GM23338 (cell line): ENCODE measurements around the gene TTC8. TPM values are rescaled to one million over a fixed set of nuclear protein-coding genes. Genes with fewer than 3 reads are reported as not detected.

ENCODE experiments used
- ATAC-seq: fragments of 200-7000 bp; cut with Tn5 transposase; 3 replicates; pipeline ENCODE4 v1.9.1; 2020
- DNase-seq: peaks from one replicate; pipeline ENCODE4 v3.0.0-alpha.2; 2015; ENCODE audit warnings: low spot score
- H2AFZ ChIP-seq: fragments of 200-600 bp; sonication (generic); 2 replicates; pipeline ENCODE4 v1.8.0; 2016; ENCODE audit warnings: antibody characterized with exemption, mild to moderate bottlenecking, moderate library complexity
- H3F3A ChIP-seq: fragments of 200-600 bp; sonication (generic); replicated peaks from 2 replicates; pipeline ENCODE4 v1.8.0; 2017; ENCODE audit warnings: antibody characterized with exemption, mixed run types, low read depth
- H3K27ac ChIP-seq: fragments of 200-600 bp; sonication (generic); 2 replicates; pipeline ENCODE4 v1.6.1; 2016; ENCODE audit warnings: low read depth
- H3K27me3 ChIP-seq: fragments of 200-600 bp; sonication (generic); 2 replicates; pipeline ENCODE4 v1.8.0; 2016; ENCODE audit warnings: mild to moderate bottlenecking, mixed run types, moderate library complexity; ENCODE audit not compliant: insufficient read depth
- H3K36me3 ChIP-seq: fragments of 200-600 bp; sonication (generic); 2 replicates; pipeline ENCODE4 v1.8.0; 2016; ENCODE audit warnings: mild to moderate bottlenecking; ENCODE audit not compliant: insufficient read depth
- H3K4me1 ChIP-seq: fragments of 200-600 bp; sonication (generic); 2 replicates; pipeline ENCODE4 v1.8.0; 2016; ENCODE audit warnings: mild to moderate bottlenecking, moderate library complexity; ENCODE audit not compliant: insufficient read depth
- H3K4me2 ChIP-seq: fragments of 200-600 bp; sonication (generic); 2 replicates; pipeline ENCODE4 v1.7.1; 2017; ENCODE audit warnings: mixed run types
- H3K4me3 ChIP-seq: fragments of 200-600 bp; sonication (generic); 2 replicates; pipeline ENCODE4 v1.6.1; 2016; ENCODE audit warnings: mixed run types
- H3K79me2 ChIP-seq: fragments of 200-600 bp; sonication (generic); replicated peaks from 2 replicates; pipeline ENCODE4 v1.8.0; 2017; ENCODE audit warnings: mild to moderate bottlenecking; ENCODE audit not compliant: insufficient read depth
- H3K9me2 ChIP-seq: fragments of 200-600 bp; sonication (generic); 2 replicates; pipeline ENCODE4 v1.8.0; 2017; ENCODE audit not compliant: insufficient read depth
- H4K20me1 ChIP-seq: fragments of 200-600 bp; sonication (generic); replicated peaks from 2 replicates; pipeline ENCODE4 v1.8.0; 2017; ENCODE audit warnings: mild to moderate bottlenecking; ENCODE audit not compliant: insufficient read depth
- H3K27ac Mint-ChIP-seq: 2 replicates; pipeline ENCODE4 v1.8.0; 2020; ENCODE audit warnings: inconsistent platforms, mild to moderate bottlenecking, moderate library complexity, mixed read lengths
- H3K27me3 Mint-ChIP-seq: 3 replicates; pipeline ENCODE4 v1.8.0; 2022; ENCODE audit warnings: low read depth, mild to moderate bottlenecking, moderate library complexity, mixed read lengths, inconsistent platforms; ENCODE audit not compliant: insufficient read depth, poor library complexity
- H3K36me3 Mint-ChIP-seq: 3 replicates; pipeline ENCODE4 v1.8.0; 2021; ENCODE audit warnings: low read depth, mild to moderate bottlenecking, inconsistent platforms, moderate library complexity, mixed read lengths
- H3K4me1 Mint-ChIP-seq: 3 replicates; pipeline ENCODE4 v1.8.0; 2020; ENCODE audit warnings: mild to moderate bottlenecking, inconsistent platforms, mixed read lengths
- H3K4me3 Mint-ChIP-seq: 3 replicates; pipeline ENCODE4 v1.8.0; 2021; ENCODE audit warnings: moderate library complexity, mild to moderate bottlenecking, inconsistent platforms, mixed read lengths
- H3K9me3 Mint-ChIP-seq: 3 replicates; pipeline ENCODE4 v1.8.0; 2020; ENCODE audit warnings: moderate library complexity, mild to moderate bottlenecking, inconsistent platforms, mixed read lengths
- CREB1 ChIP-seq: fragments of 250-450 bp; sonication (Bioruptor Pico); IDR thresholded peaks from 2 replicates; pipeline ENCODE4 v1.5.0; 2020; ENCODE audit warnings: low read depth, mild to moderate bottlenecking, moderate library complexity
- EZH2 ChIP-seq: fragments of 200-600 bp; sonication (generic); IDR thresholded peaks from one replicate; pipeline ENCODE4 v1.8.0; 2017; ENCODE audit warnings: antibody characterized with exemption, mild to moderate bottlenecking, low read depth; ENCODE audit not compliant: unreplicated experiment
- EZH2phosphoT487 ChIP-seq: fragments of 200-600 bp; sonication (generic); IDR thresholded peaks from one replicate; pipeline ENCODE4 v1.8.1; 2018; ENCODE audit warnings: antibody characterized with exemption; ENCODE audit not compliant: unreplicated experiment
- JUNB ChIP-seq: IDR thresholded peaks from one replicate; pipeline ENCODE4 v1.6.1; 2016; ENCODE audit warnings: antibody characterized with exemption; ENCODE audit not compliant: unreplicated experiment
- NANOG ChIP-seq: IDR thresholded peaks from 2 replicates; pipeline ENCODE4 v1.6.1; 2016; ENCODE audit warnings: antibody characterized with exemption, borderline replicate concordance
- POLR2AphosphoS5 ChIP-seq: IDR thresholded peaks from 2 replicates; pipeline ENCODE4 v1.6.1; 2016; ENCODE audit warnings: antibody characterized with exemption, low read depth
- REST ChIP-seq: IDR thresholded peaks from one replicate; pipeline ENCODE4 v1.6.1; 2018; ENCODE audit warnings: antibody characterized with exemption; ENCODE audit not compliant: unreplicated experiment
- STAT1 ChIP-seq: IDR thresholded peaks from one replicate; pipeline ENCODE4 v1.6.1; 2016; ENCODE audit warnings: antibody characterized with exemption; ENCODE audit not compliant: unreplicated experiment
- polyA plus RNA-seq: library from polyadenylated mRNA; unstranded; fragments of >200 nt; fragmentation: Nextera tagmentation; extraction: Ambion mirVana; gene quantifications from 2 replicates; pipeline ENCODE4 v1.2.1, GENCODE V29; 2016
- total RNA-seq: library from RNA; depleted of rRNA; stranded (reverse); fragments of >200 nt; shearing (Covaris generic); gene quantifications from 2 replicates; pipeline ENCODE4 v1.2.3, GENCODE V29; 2014
- TF ChIP-seq, protein P1 (sequence below): fragments of 250-450 bp; sonication (Bioruptor Pico); IDR thresholded peaks from 2 replicates; pipeline ENCODE4 v1.5.0; 2020; ENCODE audit warnings: mild to moderate bottlenecking, moderate library complexity
- TF ChIP-seq, protein P2 (sequence below), 2 experiments: fragments of 200-600 bp in 1 of 2; sonication (generic) in 1 of 2; conservative IDR thresholded peaks; 2 replicates each; pipeline versions ENCODE4 v1.5.1 to v1.6.1; 2016 to 2017; ENCODE audit warnings: antibody characterized with exemption in 2 of 2, low read depth in 2 of 2, mild to moderate bottlenecking in 2 of 2, moderate library complexity in 1 of 2

Gene TTC8
- total and polyA plus RNA-seq, 2 experiments from 2014 or later: 7.5 to 10.5 TPM

- TF ChIP-seq EZH2phosphoT487: no peak
- TF ChIP-seq NANOG: no peak
- TF ChIP-seq REST: no peak
- TF ChIP-seq POLR2AphosphoS5: no peak
- no peak for TF ChIP-seq EZH2
- no peak for TF ChIP-seq JUNB
Observed at GRCh38 chr14:88842414-88842813, 18.0 kb downstream of the TTC8 start (continued).

DNA sequence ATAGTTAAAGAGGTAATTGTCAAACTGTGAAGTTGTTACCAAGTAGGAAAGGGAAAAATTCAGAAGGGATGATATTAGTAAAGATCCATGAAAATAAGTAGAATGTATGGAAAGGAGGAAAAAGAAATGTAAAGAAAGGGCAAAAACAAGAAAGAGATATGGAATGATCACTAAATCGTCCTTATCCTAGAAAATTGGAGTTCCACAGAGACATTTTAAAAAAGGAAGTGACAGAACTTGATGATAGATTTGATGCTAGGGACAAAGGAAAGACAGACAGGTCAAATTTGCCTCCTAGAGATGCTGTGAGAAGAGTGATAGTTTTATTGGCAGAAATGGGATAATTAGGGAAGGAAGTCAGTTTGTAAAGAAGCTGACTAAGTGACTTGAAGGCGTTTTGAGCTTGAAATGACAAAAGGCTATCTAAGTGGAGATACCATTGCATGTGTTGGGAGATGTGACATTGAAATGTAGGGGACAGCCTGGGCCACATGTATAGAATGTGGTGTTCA lies 20.6 kb downstream of the TTC8 start:
- no peak overlapping the region for H2AFZ ChIP-seq
- H3K27ac ChIP-seq: no peak overlapping the region
- no peaks in the 10 kb centered on the region for H3K36me3 Mint-ChIP-seq
- H3K9me2 ChIP-seq: no peaks in the 10 kb centered on the region
- H3K4me1 Mint-ChIP-seq: peaks cover 2% of the 10 kb centered on the region; the same call in 1 of the 3 replicates
- no peaks in the 10 kb centered on the region for H3K4me1 ChIP-seq
- H4K20me1 ChIP-seq: no peaks in the 10 kb centered on the region
- no peaks in the 10 kb centered on the region for H3K27me3 ChIP-seq
- no peaks in the 10 kb centered on the region for H3K9me3 Mint-ChIP-seq
- no peak overlapping the region for H3K27ac Mint-ChIP-seq
- DNase-seq: no peak
- H3K4me3 ChIP-seq: no peak overlapping the region
- no peaks in the 10 kb centered on the region for H3K27me3 Mint-ChIP-seq
- H3K36me3 ChIP-seq: no peaks in the 10 kb centered on the region
- H3K79me2 ChIP-seq: no peaks in the 10 kb centered on the region
- no peaks in the 10 kb centered on the region for H3F3A ChIP-seq
- H3K4me3 Mint-ChIP-seq: no peak overlapping the region
- no peak overlapping the region for H3K4me2 ChIP-seq
- no peak for ATAC-seq
- TF ChIP-seq, protein P1, sequence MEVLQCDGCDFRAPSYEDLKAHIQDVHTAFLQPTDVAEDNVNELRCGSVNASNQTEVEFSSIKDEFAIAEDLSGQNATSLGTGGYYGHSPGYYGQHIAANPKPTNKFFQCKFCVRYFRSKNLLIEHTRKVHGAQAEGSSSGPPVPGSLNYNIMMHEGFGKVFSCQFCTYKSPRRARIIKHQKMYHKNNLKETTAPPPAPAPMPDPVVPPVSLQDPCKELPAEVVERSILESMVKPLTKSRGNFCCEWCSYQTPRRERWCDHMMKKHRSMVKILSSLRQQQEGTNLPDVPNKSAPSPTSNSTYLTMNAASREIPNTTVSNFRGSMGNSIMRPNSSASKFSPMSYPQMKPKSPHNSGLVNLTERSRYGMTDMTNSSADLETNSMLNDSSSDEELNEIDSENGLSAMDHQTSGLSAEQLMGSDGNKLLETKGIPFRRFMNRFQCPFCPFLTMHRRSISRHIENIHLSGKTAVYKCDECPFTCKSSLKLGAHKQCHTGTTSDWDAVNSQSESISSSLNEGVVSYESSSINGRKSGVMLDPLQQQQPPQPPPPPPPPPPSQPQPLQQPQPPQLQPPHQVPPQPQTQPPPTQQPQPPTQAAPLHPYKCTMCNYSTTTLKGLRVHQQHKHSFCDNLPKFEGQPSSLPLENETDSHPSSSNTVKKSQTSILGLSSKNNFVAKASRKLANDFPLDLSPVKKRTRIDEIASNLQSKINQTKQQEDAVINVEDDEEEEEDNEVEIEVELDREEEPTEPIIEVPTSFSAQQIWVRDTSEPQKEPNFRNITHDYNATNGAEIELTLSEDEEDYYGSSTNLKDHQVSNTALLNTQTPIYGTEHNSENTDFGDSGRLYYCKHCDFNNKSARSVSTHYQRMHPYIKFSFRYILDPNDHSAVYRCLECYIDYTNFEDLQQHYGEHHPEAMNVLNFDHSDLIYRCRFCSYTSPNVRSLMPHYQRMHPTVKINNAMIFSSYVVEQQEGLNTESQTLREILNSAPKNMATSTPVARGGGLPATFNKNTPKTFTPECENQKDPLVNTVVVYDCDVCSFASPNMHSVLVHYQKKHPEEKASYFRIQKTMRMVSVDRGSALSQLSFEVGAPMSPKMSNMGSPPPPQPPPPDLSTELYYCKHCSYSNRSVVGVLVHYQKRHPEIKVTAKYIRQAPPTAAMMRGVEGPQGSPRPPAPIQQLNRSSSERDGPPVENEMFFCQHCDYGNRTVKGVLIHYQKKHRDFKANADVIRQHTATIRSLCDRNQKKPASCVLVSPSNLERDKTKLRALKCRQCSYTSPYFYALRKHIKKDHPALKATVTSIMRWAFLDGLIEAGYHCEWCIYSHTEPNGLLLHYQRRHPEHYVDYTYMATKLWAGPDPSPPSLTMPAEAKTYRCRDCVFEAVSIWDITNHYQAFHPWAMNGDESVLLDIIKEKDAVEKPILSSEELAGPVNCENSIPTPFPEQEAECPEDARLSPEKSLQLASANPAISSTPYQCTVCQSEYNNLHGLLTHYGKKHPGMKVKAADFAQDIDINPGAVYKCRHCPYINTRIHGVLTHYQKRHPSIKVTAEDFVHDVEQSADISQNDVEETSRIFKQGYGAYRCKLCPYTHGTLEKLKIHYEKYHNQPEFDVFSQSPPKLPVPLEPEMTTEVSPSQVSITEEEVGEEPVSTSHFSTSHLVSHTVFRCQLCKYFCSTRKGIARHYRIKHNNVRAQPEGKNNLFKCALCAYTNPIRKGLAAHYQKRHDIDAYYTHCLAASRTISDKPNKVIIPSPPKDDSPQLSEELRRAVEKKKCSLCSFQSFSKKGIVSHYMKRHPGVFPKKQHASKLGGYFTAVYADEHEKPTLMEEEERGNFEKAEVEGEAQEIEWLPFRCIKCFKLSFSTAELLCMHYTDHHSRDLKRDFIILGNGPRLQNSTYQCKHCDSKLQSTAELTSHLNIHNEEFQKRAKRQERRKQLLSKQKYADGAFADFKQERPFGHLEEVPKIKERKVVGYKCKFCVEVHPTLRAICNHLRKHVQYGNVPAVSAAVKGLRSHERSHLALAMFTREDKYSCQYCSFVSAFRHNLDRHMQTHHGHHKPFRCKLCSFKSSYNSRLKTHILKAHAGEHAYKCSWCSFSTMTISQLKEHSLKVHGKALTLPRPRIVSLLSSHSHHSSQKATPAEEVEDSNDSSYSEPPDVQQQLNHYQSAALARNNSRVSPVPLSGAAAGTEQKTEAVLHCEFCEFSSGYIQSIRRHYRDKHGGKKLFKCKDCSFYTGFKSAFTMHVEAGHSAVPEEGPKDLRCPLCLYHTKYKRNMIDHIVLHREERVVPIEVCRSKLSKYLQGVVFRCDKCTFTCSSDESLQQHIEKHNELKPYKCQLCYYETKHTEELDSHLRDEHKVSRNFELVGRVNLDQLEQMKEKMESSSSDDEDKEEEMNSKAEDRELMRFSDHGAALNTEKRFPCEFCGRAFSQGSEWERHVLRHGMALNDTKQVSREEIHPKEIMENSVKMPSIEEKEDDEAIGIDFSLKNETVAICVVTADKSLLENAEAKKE (CRISPR knock-in tag): no peak
- TF ChIP-seq EZH2phosphoT487 (no peak), CREB1 (CRISPR knock-in tag) (no peak), NANOG (no peak), POLR2AphosphoS5 (no peak), JUNB (no peak), STAT1 (no peak)
- TF ChIP-seq, protein P2, sequence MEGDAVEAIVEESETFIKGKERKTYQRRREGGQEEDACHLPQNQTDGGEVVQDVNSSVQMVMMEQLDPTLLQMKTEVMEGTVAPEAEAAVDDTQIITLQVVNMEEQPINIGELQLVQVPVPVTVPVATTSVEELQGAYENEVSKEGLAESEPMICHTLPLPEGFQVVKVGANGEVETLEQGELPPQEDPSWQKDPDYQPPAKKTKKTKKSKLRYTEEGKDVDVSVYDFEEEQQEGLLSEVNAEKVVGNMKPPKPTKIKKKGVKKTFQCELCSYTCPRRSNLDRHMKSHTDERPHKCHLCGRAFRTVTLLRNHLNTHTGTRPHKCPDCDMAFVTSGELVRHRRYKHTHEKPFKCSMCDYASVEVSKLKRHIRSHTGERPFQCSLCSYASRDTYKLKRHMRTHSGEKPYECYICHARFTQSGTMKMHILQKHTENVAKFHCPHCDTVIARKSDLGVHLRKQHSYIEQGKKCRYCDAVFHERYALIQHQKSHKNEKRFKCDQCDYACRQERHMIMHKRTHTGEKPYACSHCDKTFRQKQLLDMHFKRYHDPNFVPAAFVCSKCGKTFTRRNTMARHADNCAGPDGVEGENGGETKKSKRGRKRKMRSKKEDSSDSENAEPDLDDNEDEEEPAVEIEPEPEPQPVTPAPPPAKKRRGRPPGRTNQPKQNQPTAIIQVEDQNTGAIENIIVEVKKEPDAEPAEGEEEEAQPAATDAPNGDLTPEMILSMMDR (conservative IDR thresholded peaks at IDR 0.05; ENCODE audit: low read depth in 2 of 2): no peak
